ENCODE data around the gene LMOD1.

- no peak for TF ChIP-seq CTCF (conservative IDR thresholded peaks at IDR 0.05; ENCODE audit: low read depth, low read length)
- TF ChIP-seq EZH2 (IDR thresholded peaks at IDR 0.05; ENCODE audit: borderline replicate concordance, low read depth, low read length, poor library complexity, severe bottlenecking), result no peak
Observed at GRCh38 chr1:201966171-201966570, 19.8 kb upstream of the LMOD1 start.
